PC-9 (cell line): ENCODE data around the gene TMEM244. TPM values are rescaled to one million over a fixed set of nuclear protein-coding genes. Genes with fewer than 3 reads are reported as not detected.

Source experiments
- BruUV-seq: library from RNA; stranded (reverse); fragments of 400-500 nt; replicated peaks from 2 replicates; lab custom pipeline; 2021; lab: Mats Ljungman, UMichigan
- CTCF ChIA-PET: fragments of 300-600 bp; sonication (Branson Sonifier 250); formaldehyde crosslinking; loops from one replicate; lab custom pipeline; 2022; ENCODE audit warnings: antibody characterized with exemption; lab: Charles Lee
- POLR2A ChIA-PET: fragments of 300-600 bp; sonication (Branson Sonifier 250); formaldehyde crosslinking; loops from one replicate; lab custom pipeline; 2022; ENCODE audit warnings: antibody characterized with exemption; ENCODE audit not compliant: unreplicated experiment; lab: Charles Lee
- DNase-seq, 2 experiments: peaks; one replicate each; pipeline versions ENCODE4 v3.0.0 to v3.0.0-alpha.2; 2015 to 2022; ENCODE audit warnings: mixed read lengths in 1 of 2
- H2AFZ ChIP-seq: fragments of 200-600 bp; sonication (generic); 2 replicates; pipeline ENCODE4 v1.8.1; 2017; ENCODE audit warnings: antibody characterized with exemption
- H3F3A ChIP-seq: fragments of 200-600 bp; sonication (generic); 2 replicates; pipeline ENCODE4 v1.8.1; 2017; ENCODE audit warnings: antibody characterized with exemption, mild to moderate bottlenecking, low read depth; ENCODE audit not compliant: insufficient read depth
- H3K27ac ChIP-seq: fragments of 200-600 bp; sonication (generic); 2 replicates; pipeline ENCODE4 v1.6.1; 2016; ENCODE audit warnings: mixed run types
- H3K27me3 ChIP-seq: fragments of 200-600 bp; sonication (generic); 2 replicates; pipeline ENCODE4 v1.6.1; 2016; ENCODE audit warnings: low read depth, mixed run types; ENCODE audit not compliant: insufficient read depth
- H3K36me3 ChIP-seq: fragments of 200-600 bp; sonication (generic); 2 replicates; pipeline ENCODE4 v1.6.1; 2016; ENCODE audit warnings: low read depth, mixed run types
- H3K4me1 ChIP-seq: fragments of 200-600 bp; sonication (generic); replicated peaks from 2 replicates; pipeline ENCODE4 v1.6.1; 2016; ENCODE audit warnings: mixed run types; ENCODE audit not compliant: insufficient read depth
- H3K4me2 ChIP-seq: fragments of 200-600 bp; sonication (generic); 2 replicates; pipeline ENCODE4 v1.6.1; 2017; ENCODE audit warnings: mixed run types
- H3K4me3 ChIP-seq: fragments of 200-600 bp; sonication (generic); 2 replicates; pipeline ENCODE4 v1.6.1; 2016; ENCODE audit warnings: mixed run types
- H3K79me2 ChIP-seq: fragments of 200-600 bp; sonication (generic); 2 replicates; pipeline ENCODE4 v1.6.1; 2017; ENCODE audit warnings: low read depth, mixed run types
- H3K9me2 ChIP-seq: fragments of 200-600 bp; sonication (generic); 2 replicates; pipeline ENCODE4 v1.8.1; 2017; ENCODE audit warnings: mild to moderate bottlenecking; ENCODE audit not compliant: insufficient read depth
- H3K9me3 ChIP-seq: fragments of 200-600 bp; sonication (generic); 2 replicates; pipeline ENCODE4 v1.8.1; 2016; ENCODE audit warnings: low read depth; ENCODE audit not compliant: insufficient read depth
- H4K20me1 ChIP-seq: fragments of 200-600 bp; sonication (generic); 2 replicates; pipeline ENCODE4 v1.8.1; 2017; ENCODE audit not compliant: insufficient read depth
- EZH2 ChIP-seq: fragments of 200-600 bp; sonication (generic); IDR thresholded peaks from 2 replicates; pipeline ENCODE4 v1.8.0; 2017; ENCODE audit warnings: antibody characterized with exemption, low read depth
- intact Hi-C: fragments of 100-400 bp; cut with micrococcal nuclease; formaldehyde crosslinking; loops from one replicate; pipeline ENCODE4 v1.10.0; 2022; ENCODE audit not compliant: unreplicated experiment
- total RNA-seq: library from RNA; stranded (reverse); gene quantifications from 2 replicates; pipeline ENCODE4 v1.2.3, GENCODE V29; 2021
- TF ChIP-seq, protein P1 (sequence below): fragments of 200-600 bp; sonication (generic); conservative IDR thresholded peaks from 2 replicates; pipeline ENCODE4 v1.6.1; 2017; ENCODE audit warnings: mixed run types, antibody characterized with exemption, mild to moderate bottlenecking, moderate library complexity

The TMEM244 gene
- total RNA-seq, 1 experiment from 2014 or later: not detected

- DNase-seq: no peak
- Histone ChIP-seq H3K9me3 (no peaks in the 10 kb centered on the region), H2AFZ (peak overlapping the region; percentile 54; the same call in 1 of the 2 replicates), H3K79me2 (no peaks in the 10 kb centered on the region), H3K36me3 (no peaks in the 10 kb centered on the region), H3K9me2 (no peaks in the 10 kb centered on the region), H3K4me2 (no peak overlapping the region), H4K20me1 (no peaks in the 10 kb centered on the region), H3K27ac (no peak overlapping the region), H3F3A (no peaks in the 10 kb centered on the region), H3K4me3 (no peak overlapping the region), H3K27me3 (no peaks in the 10 kb centered on the region), H3K4me1 (no peaks in the 10 kb centered on the region)
- ChIA-PET POLR2A (no interaction called here), CTCF (no interaction called here)
- intact Hi-C loops: no loop called here
- no TSS peak for BruUV-seq
- TF ChIP-seq, protein P1, sequence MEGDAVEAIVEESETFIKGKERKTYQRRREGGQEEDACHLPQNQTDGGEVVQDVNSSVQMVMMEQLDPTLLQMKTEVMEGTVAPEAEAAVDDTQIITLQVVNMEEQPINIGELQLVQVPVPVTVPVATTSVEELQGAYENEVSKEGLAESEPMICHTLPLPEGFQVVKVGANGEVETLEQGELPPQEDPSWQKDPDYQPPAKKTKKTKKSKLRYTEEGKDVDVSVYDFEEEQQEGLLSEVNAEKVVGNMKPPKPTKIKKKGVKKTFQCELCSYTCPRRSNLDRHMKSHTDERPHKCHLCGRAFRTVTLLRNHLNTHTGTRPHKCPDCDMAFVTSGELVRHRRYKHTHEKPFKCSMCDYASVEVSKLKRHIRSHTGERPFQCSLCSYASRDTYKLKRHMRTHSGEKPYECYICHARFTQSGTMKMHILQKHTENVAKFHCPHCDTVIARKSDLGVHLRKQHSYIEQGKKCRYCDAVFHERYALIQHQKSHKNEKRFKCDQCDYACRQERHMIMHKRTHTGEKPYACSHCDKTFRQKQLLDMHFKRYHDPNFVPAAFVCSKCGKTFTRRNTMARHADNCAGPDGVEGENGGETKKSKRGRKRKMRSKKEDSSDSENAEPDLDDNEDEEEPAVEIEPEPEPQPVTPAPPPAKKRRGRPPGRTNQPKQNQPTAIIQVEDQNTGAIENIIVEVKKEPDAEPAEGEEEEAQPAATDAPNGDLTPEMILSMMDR: no peak
- no peak for TF ChIP-seq EZH2
These were observed 45.5 kb upstream of the TMEM244 start for GRCh38 chr6:129906515-129907077.

GRCh38 chr6:129903082-129903481 is 42.0 kb upstream of the TMEM244 start:
- H3K4me1 ChIP-seq: no peaks in the 10 kb centered on the region
- intact Hi-C loops: no loop called here
- DNase-seq: no peak
- ChIA-PET CTCF (no interaction called here), POLR2A (no interaction called here)
- no peaks in the 10 kb centered on the region for H3F3A ChIP-seq
- no peaks in the 10 kb centered on the region for H3K9me2 ChIP-seq
- TF ChIP-seq, protein P1: no peak
- no peak for TF ChIP-seq EZH2
- no peak overlapping the region for H3K4me2 ChIP-seq
- no peaks in the 10 kb centered on the region for H4K20me1 ChIP-seq
- H3K9me3 ChIP-seq: no peaks in the 10 kb centered on the region
- no peaks in the 10 kb centered on the region for H3K36me3 ChIP-seq
- no peaks in the 10 kb centered on the region for H3K79me2 ChIP-seq
- no peaks in the 10 kb centered on the region for H3K27me3 ChIP-seq
- no peak overlapping the region for H3K27ac ChIP-seq
- no peak overlapping the region for H3K4me3 ChIP-seq
- H2AFZ ChIP-seq: no peak overlapping the region
- no TSS peak for BruUV-seq

DNA sequence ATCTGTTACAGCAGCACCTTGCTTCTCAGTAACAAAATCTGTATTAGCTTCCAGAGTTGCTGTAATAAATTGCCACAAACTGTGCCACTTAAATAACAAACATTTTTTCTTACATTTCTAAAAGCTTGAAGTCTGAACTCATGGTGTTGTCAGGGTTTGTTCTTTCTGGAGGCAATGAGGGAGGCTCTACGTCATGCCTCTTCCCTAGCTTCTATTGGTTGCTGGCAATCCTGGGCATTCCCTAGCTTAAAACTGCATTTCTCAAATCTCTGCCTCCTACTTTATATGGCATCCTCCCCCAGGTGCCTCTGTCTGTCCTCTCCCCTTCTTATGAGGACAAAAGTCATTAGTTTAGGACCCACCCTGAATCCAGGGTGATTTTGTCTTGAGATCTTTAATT is 41.6 kb upstream of the TMEM244 start:
- TF ChIP-seq, protein P1: no peak
- TF ChIP-seq EZH2: no peak
- POLR2A ChIA-PET: no interaction called here

More for the DNA sequence above, 41.6 kb upstream of the TMEM244 start:
- no peaks in the 10 kb centered on the region for H3K9me2 ChIP-seq
- H3K4me2 ChIP-seq: no peak overlapping the region
- no peaks in the 10 kb centered on the region for H3F3A ChIP-seq
- no peak overlapping the region for H3K4me3 ChIP-seq
- intact Hi-C loops: no loop called here
- H3K27ac ChIP-seq: no peak overlapping the region
- no peaks in the 10 kb centered on the region for H3K79me2 ChIP-seq
- no peak overlapping the region for H2AFZ ChIP-seq
- no peaks in the 10 kb centered on the region for H3K4me1 ChIP-seq
- H4K20me1 ChIP-seq: no peaks in the 10 kb centered on the region
- no peaks in the 10 kb centered on the region for H3K9me3 ChIP-seq
- no peaks in the 10 kb centered on the region for H3K36me3 ChIP-seq
- DNase-seq: no peak
- H3K27me3 ChIP-seq: no peaks in the 10 kb centered on the region
- BruUV-seq: no TSS peak
- CTCF ChIA-PET: no interaction called here
